ENCODE data around the gene LPP. TPM values are rescaled to one million over a fixed set of nuclear protein-coding genes. Genes with fewer than 3 reads are reported as not detected.

Gene LPP
- total RNA-seq, 1 experiment from 2014 or later, result 54.0 TPM

GRCh38 chr3:188487652-188488051, 333.7 kb downstream of the LPP start:
- Histone ChIP-seq H3K27ac (ENCODE audit: low read depth, low read length) (no peak overlapping the region), H3K79me2 (ENCODE audit: insufficient read depth, low read length) (no peaks in the 10 kb centered on the region), H2AFZ (ENCODE audit: low read depth, low read length, poor library complexity, severe bottlenecking) (no peak overlapping the region), H3K9ac (ENCODE audit: low read length) (no peak overlapping the region), H3K4me2 (ENCODE audit: low read length) (no peak overlapping the region), H3K4me3 (replicated peaks in 1 of 2; ENCODE audit: low read depth in 1 of 2, low read length in 2 of 2) (no peak overlapping the region), H4K20me1 (ENCODE audit: insufficient read depth) (no peaks in the 10 kb centered on the region), H3K27me3 (ENCODE audit: insufficient read depth, low read length) (no peaks in the 10 kb centered on the region), H3K4me1 (ENCODE audit: control insufficient read depth in 1 of 2, insufficient read depth in 2 of 2, low read length in 2 of 2) (no peaks in the 10 kb centered on the region), H3K36me3 (ENCODE audit: control insufficient read depth in 1 of 2, insufficient read depth in 2 of 2, low read length in 2 of 2) (no peaks in the 10 kb centered on the region), H3K9me3 (ENCODE audit: control insufficient read depth in 1 of 2, insufficient read depth in 1 of 2, low read depth in 1 of 2, low read length in 2 of 2) (no peaks in the 10 kb centered on the region), H3K9me2 (ENCODE audit: insufficient read depth) (no peaks in the 10 kb centered on the region)
- BruUV-seq (replicated peaks), result no TSS peak
- ChIA-PET RAD21 (ENCODE audit: low non-redundant PET in 1 of 2, low total read pairs in 2 of 2, uncharacterized antibody in 2 of 2, unreplicated experiment in 2 of 2) (no interaction called here), CTCF (no interaction called here), POLR2A (no interaction called here)
- ATAC-seq, result no peak
- DNase-seq (ENCODE audit: low read depth, low spot score), result no peak
- intact Hi-C loops (cut with micrococcal nuclease), result no loop called here
- no peak for TF ChIP-seq ZFX (IDR thresholded peaks at IDR 0.05)
- TF ChIP-seq CBX3 (IDR thresholded peaks at IDR 0.05; ENCODE audit: low read depth), result no peak
- TF ChIP-seq TCF7L2 (IDR thresholded peaks at IDR 0.05; ENCODE audit: borderline replicate concordance, extremely low read depth, insufficient read depth, insufficient read length), result no peak
- TF ChIP-seq SP1 (IDR thresholded peaks at IDR 0.05; ENCODE audit: low read depth), result no peak
- no peak for TF ChIP-seq EGR1 (IDR thresholded peaks at IDR 0.05; ENCODE audit: low read depth)
- TF ChIP-seq POLR2A (IDR thresholded peaks at IDR 0.05; ENCODE audit: borderline replicate concordance, extremely low read depth, insufficient read depth, insufficient read length), result no peak
- no peak for TF ChIP-seq CTCF (IDR thresholded peaks at IDR 0.05 in 2 of 3, conservative IDR thresholded peaks at IDR 0.05 in 1 of 3; ENCODE audit: borderline replicate concordance in 1 of 3, insufficient read depth in 1 of 3, low read depth in 2 of 3, low read length in 2 of 3)
- no peak for TF ChIP-seq MAX (IDR thresholded peaks at IDR 0.05)
- no peak for TF ChIP-seq JUND (IDR thresholded peaks at IDR 0.05)
- TF ChIP-seq REST (IDR thresholded peaks at IDR 0.05; ENCODE audit: low read depth), result no peak
- no peak for TF ChIP-seq EZH2phosphoT487 (IDR thresholded peaks at IDR 0.05; ENCODE audit: borderline replicate concordance)
- no peak for TF ChIP-seq ZBTB33 (IDR thresholded peaks at IDR 0.05; ENCODE audit: extremely low read depth, insufficient replicate concordance, low read length)
- no peak for TF ChIP-seq POLR2AphosphoS5 (IDR thresholded peaks at IDR 0.05; ENCODE audit: low read depth, low read length)
- TF ChIP-seq CEBPB (IDR thresholded peaks at IDR 0.05; ENCODE audit: low read depth), result no peak
- TF ChIP-seq SRF (IDR thresholded peaks at IDR 0.05; ENCODE audit: low read depth), result no peak
